WERI-Rb-1 (cell line): ENCODE measurements around the gene FOXF1.

Experiments
- DNase-seq: peaks from one replicate; pipeline ENCODE4 v3.0.0-alpha.2; 2020
- H3K27ac ChIP-seq: fragments of 250-450 bp; sonication (Bioruptor Pico); 2 replicates; pipeline ENCODE4 v1.5.1; 2020; ENCODE audit warnings: mild to moderate bottlenecking, moderate library complexity
- H3K27me3 ChIP-seq: fragments of 250-450 bp; sonication (Bioruptor Pico); 2 replicates; pipeline ENCODE4 v1.5.1; 2021; ENCODE audit warnings: mild to moderate bottlenecking, low read depth, moderate library complexity; ENCODE audit not compliant: insufficient read depth, severe bottlenecking
- H3K36me3 ChIP-seq: fragments of 250-450 bp; sonication (Bioruptor Pico); 2 replicates; pipeline ENCODE4 v1.5.1; 2020; ENCODE audit warnings: mild to moderate bottlenecking, moderate library complexity
- H3K4me3 ChIP-seq: 2 replicates; pipeline ENCODE4 v1.5.1; 2011; ENCODE audit warnings: low read depth, mild to moderate bottlenecking, control low read depth, low read length
- H3K9me3 ChIP-seq: fragments of 250-450 bp; sonication (Bioruptor Pico); 2 replicates; pipeline ENCODE4 v1.5.1; 2021; ENCODE audit warnings: mild to moderate bottlenecking, moderate library complexity; ENCODE audit not compliant: severe bottlenecking
- CTCF ChIP-seq: IDR thresholded peaks from 2 replicates; pipeline ENCODE4 v1.5.1; 2011; ENCODE audit warnings: low read depth, mild to moderate bottlenecking, control low read depth, inconsistent platforms, low read length

FOXF1 gene

GRCh38 chr16:86492267-86492960 is 17.9 kb upstream of the FOXF1 start:
- Histone ChIP-seq H3K27me3 (peaks cover 59% of the 10 kb centered on the region), H3K4me3 (no peak overlapping the region), H3K36me3 (no peaks in the 10 kb centered on the region), H3K9me3 (no peaks in the 10 kb centered on the region), H3K27ac (no peak overlapping the region)
- no peak for TF ChIP-seq CTCF
- DNase-seq = no peak

GRCh38 chr16:86492961-86493629 is 17.2 kb upstream of the FOXF1 start:
- TF ChIP-seq CTCF = no peak
- no peaks in the 10 kb centered on the region for H3K9me3 ChIP-seq
- no peak overlapping the region for H3K4me3 ChIP-seq
- DNase-seq = no peak
- no peak overlapping the region for H3K27ac ChIP-seq
- no peaks in the 10 kb centered on the region for H3K36me3 ChIP-seq
- peaks cover 60% of the 10 kb centered on the region for H3K27me3 ChIP-seq

DNA sequence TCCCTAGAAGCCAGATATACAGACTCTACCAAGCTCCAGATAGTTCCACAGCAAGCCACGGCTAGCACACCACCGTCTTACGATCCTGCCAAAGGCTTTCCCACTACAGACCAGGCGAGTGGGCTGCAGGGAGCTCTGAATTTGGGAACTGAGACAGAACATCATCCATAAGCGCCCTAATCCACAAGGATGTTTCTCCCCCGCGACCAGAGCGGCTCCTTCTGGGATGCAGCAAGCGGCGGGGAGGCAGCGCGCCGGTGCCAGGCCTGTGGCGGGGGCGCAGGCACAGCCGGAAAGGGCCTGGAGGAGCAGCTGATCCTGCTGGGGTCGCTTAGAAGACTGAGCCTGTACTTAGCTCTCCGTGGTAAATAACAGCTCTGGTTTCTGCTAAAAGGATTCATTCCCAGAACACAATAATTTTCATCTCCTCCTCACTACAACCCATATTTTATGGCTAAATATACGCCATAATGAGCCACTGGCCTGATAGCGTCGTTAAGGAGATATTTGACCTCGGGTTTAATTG is 16.2 kb upstream of the FOXF1 start:
- TF ChIP-seq CTCF = no peak
- H3K27ac ChIP-seq = no peak overlapping the region
- peaks cover 70% of the 10 kb centered on the region for H3K27me3 ChIP-seq
- no peak overlapping the region for H3K4me3 ChIP-seq
- no peak for DNase-seq
- no peaks in the 10 kb centered on the region for H3K9me3 ChIP-seq
- no peaks in the 10 kb centered on the region for H3K36me3 ChIP-seq

GRCh38 chr16:86494565-86495356 is 15.6 kb upstream of the FOXF1 start:
- no peak overlapping the region for H3K27ac ChIP-seq
- no peaks in the 10 kb centered on the region for H3K36me3 ChIP-seq
- H3K4me3 ChIP-seq = no peak overlapping the region
- no peaks in the 10 kb centered on the region for H3K9me3 ChIP-seq
- peaks cover 71% of the 10 kb centered on the region for H3K27me3 ChIP-seq
- TF ChIP-seq CTCF = no peak
- DNase-seq = no peak

DNA sequence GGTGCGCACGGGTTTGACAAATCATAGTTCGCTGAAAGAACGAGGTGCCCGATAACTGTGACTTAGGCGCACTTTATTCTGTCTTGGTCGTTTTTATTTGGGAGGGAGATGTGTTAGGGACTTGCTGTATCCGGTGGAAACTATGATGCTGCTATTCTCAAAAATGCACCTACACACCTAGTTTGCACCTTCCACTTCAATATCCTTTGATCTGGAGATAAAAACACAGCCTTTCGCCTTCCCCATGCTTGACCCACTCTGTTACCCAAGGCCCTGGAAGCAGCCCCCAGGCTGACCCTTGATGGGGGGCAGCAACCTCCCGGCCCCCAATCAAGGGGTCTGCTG is 15.0 kb upstream of the FOXF1 start:
- Histone ChIP-seq H3K4me3 (no peak overlapping the region), H3K27ac (no peak overlapping the region), H3K27me3 (peaks cover 75% of the 10 kb centered on the region), H3K9me3 (no peaks in the 10 kb centered on the region), H3K36me3 (no peaks in the 10 kb centered on the region)
- no peak for TF ChIP-seq CTCF
- no peak for DNase-seq
